NCI-H510A treated with DMSO at 0.1 percent for 48 hours (cell line): ENCODE data around the gene TGDS.
"Not testable (repeated sequence)": the region's sequence is repeated elsewhere in the genome, so short reads cannot be mapped to it uniquely, and the experiment has no call there.

Experiments
- DNase-seq: peaks from one replicate; lab custom pipeline; 2025; lab: John Stamatoyannopoulos, UW

The TGDS gene, protein sequence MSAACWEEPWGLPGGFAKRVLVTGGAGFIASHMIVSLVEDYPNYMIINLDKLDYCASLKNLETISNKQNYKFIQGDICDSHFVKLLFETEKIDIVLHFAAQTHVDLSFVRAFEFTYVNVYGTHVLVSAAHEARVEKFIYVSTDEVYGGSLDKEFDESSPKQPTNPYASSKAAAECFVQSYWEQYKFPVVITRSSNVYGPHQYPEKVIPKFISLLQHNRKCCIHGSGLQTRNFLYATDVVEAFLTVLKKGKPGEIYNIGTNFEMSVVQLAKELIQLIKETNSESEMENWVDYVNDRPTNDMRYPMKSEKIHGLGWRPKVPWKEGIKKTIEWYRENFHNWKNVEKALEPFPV

GRCh38 chr13:94595950-94596574 lies at the start of gene TGDS:
TSS of gene TGDS (minus strand) at chr13:94596152. CDS start at chr13:94596136, 16 bp downstream.
- DNase-seq, result peak; percentile 80

GRCh38 chr13:94641409-94641941 lies 45.5 kb upstream of the TGDS start:
- DNase-seq, result peak; percentile 74

- DNase-seq, result no peak
These were observed 44.8 kb upstream of the TGDS start for GRCh38 chr13:94640721-94641120.

- not testable (repeated sequence) for DNase-seq
These were observed 41.7 kb upstream of the TGDS start for GRCh38 chr13:94637677-94638076.

GRCh38 chr13:94636942-94637578 lies 41.1 kb upstream of the TGDS start:
- DNase-seq, result no peak

DNA sequence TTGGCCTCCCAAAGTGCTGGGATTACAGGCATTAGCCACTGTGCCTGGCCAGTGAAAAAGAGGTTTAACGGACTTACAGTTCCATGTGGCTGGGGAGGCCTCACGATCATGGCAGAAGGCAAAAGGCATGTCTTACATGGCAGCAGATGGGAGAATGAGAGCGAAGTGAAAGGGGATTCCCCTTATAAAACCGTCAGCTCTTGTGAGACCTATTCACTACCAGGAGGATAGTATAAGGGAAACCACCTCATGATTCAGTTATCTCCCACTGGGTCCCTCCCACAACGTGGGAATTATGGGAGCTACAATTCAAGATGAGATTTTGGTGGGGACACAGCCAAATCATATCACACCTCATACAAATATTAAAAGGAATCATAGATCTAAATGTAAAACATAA lies 40.1 kb upstream of the TGDS start:
- DNase-seq, result not testable (repeated sequence)

DNA sequence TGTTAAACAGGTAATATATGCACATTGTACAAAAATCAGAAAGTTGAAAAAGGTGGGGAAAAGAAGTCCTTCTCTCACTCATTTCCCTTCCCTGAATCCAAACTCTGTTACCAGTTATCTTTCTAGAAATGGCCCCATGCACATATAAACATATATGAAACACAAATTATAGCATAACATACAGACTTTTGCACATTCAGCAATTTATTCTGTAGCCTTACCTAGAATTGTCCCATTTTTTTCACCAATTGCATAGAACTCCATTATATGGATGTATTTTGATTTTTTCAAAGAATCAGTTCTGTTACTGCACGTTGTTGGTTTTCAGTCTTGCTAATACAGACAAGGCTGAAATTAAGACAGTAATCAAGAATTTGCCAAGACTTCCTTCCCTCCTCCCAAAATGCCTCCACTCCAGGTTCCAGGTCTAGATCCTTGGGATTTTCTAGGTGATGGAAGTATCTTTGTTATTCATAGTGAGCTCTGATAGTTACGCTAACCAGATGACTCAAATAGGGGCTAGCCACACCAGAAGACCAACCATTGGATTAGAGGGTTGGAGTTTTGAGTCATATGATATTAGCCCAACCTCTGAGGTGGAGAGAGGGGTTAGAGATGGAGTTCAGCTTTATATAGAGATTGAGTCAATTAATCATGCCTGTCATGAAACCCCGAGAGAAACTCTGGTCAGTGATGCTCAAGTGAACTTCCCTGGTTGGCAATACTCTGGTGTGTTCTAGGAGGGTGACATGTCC lies 36.5 kb upstream of the TGDS start:
- no peak for DNase-seq

DNA sequence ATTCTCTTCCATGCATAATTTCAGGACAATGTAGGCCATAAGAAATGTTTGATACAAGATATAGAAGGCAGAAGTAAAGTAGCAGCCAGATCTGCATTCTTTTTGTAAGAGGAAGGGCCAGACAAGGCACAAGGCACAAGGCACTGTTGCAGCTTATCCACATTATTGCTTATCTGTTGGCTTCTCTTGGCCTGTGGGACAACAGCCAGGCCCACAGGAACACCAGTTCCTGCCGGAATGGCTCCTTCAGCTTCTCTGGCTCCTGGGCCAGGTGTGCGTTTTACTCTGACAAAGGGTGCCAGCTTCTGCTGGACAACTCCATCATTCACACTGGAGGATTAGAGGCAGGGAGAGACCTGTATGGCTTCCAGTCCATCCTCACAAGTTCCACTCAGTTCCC lies 34.9 kb upstream of the TGDS start:
- no peak for DNase-seq

DNA sequence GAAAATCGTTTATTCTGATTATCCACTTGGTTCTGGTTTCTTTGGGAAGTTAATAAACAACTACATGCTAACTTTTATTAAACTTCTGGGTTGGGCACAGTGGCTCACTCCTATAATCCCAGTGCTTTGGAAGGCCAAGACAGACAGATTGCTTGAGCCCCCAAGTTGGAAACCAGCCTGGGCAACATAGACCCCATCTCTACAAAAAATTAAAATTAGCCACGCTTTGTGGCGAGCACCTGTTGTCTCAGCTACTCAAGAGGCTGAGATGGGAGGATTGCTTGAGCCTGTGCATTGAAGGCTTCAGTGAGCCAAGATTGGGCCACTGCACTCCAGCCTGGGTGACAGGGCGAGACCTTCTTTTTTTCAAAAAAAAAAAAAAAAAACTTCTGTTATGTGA lies 27.4 kb upstream of the TGDS start:
- no peak for DNase-seq

DNA sequence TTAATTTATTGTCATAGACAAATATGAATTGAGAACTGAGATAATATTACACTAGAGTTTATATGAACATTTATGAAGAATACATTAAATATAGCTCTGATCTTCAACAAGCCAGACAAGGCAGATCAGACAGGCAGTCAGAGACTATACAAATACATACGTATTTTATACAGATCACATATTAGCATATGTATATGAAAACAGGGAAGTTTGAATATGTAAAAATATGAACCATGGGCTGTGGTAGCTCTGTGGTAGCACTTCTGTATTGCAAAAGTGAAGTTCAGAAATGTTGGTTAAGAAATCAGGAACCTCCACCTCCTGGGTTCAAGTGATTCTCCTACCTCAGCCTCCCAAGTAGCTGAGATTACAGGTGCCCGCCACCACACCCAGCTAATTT lies 26.4 kb upstream of the TGDS start:
- no peak for DNase-seq

- DNase-seq, result peak; percentile 45
These were observed 24.4 kb upstream of the TGDS start for GRCh38 chr13:94620286-94620896.

DNA sequence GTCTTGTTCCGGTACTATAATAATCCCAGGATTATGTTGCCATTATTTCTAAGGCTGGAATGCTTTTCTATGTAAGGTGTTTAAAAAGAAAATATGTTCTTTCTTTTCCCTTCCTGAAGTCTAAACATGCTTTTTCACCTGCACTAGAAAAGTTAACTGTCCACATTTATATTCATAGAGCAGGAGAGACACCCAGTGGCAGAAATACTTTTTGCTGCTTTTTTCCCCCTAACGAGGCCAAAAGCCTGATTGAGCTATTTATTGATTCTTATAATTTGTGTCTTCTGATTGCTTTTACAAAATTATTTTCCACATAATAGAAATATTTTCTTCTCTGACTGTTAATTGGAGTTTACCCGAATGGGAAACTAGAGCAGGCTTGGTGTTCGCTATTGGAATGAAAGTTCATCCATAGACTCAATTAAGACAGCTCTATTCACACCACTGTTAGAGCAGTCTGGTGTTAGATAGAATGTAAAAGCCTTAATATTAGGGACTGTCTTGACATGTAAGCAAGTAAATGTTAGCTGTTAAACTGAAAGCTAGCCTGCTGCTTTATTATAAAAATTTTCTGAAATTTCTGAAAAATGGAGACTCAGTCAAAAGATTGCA lies 21.5 kb upstream of the TGDS start:
- DNase-seq, result peak; percentile 61

DNA sequence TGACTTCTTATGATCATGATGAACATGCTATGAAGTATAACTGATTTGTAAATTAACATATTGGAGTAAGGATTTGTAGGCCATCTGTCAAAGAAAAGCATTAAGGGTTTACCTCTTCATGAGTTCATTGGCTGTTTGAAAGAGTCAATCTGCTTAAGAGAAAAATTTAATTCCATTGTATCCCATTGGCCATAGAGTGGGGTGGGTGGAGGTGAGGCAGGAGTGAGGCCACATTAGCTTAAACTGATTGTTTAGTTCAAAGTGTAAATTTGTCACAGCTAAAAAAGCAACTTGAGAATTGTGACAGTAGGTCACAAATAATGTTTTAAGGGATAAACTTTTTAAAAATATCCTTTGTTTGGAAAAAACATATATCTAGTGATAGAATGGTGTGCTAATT lies 17.1 kb upstream of the TGDS start:
- no peak for DNase-seq

DNA sequence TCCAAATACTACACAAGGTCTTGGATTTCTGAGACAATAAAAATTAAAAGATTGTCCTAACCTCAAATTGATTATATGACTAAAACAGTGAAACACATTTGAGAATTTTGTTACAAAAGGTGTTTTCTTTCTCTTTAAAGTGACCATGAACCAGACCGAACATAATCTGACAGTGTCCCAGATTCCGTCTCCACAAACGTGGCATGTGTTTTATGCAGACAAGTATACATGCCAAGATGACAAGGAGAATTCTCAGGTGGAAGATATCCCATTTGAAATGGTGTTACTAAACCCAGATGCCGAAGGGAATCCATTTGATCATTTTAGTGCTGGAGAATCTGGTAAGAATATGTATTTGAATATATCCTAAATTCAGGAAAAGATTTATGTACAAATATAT lies 16.1 kb upstream of the TGDS start:
- no peak for DNase-seq

GRCh38 chr13:94610475-94610874 lies 14.5 kb upstream of the TGDS start:
- DNase-seq, result no peak

DNA sequence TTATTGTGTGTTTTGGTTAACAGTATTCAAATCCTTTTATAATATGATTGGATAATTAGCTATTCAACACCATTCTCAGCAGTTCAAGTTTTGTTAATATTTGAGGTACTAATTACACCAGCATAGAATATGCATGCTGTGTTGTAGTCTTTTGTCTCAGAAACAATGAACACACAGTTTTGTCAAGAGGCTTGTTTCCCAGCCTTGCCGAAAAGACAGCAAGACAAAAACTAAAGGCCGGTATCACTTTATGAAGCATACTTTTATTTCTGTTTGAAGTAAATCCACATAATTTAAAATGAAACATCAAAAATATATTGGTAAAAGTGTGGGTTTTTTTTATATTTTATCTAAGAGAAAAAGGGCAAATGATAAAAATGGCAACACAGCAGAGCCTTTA lies 13.2 kb upstream of the TGDS start:
- DNase-seq, result no peak

- DNase-seq, result no peak
These were observed 12.6 kb upstream of the TGDS start for GRCh38 chr13:94608586-94608985.

- no peak for DNase-seq
These were observed 12.0 kb upstream of the TGDS start for GRCh38 chr13:94607939-94608338.

- no peak for DNase-seq
These were observed 11.1 kb upstream of the TGDS start for GRCh38 chr13:94607056-94607455.

DNA sequence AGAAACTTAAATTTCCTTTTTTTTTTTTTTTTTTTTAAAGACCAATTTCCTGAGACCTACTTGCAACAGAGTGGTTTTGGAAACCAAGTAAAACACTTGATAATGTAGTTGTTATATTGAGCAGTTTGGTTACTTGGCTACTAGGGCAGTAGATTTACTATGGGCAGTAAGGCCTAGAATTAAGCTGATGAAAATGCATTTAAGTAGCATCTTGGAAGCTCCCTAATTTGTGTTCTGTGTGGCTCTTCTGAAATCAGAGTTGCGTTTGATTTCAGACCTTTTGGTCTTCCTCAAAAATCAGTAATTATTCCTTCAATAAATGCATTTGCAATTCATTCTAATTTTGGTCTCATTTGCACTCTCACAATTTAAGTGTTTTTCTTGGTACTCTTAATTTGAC lies 6.5 kb upstream of the TGDS start:
- no peak for DNase-seq
